K562 (cell line): Measurements from ENCODE around the gene MINDY3. TPM values are rescaled to one million over a fixed set of nuclear protein-coding genes. Genes with fewer than 3 reads are reported as not detected.

Source experiments
- ATAC-seq: fragments of 200-7000 bp; cut with Tn5 transposase; 3 replicates; pipeline ENCODE4 v1.9.1; 2020; ENCODE audit warnings: moderate library complexity
- BruUV-seq: library from RNA; stranded (reverse); fragments of 400-500 nt; replicated peaks from 2 replicates; lab custom pipeline; 2021; lab: Mats Ljungman, UMichigan
- CTCF ChIA-PET: fragments of 300-600 bp; formaldehyde crosslinking; extraction: SDS; loops from one replicate; lab custom pipeline; 2021; ENCODE audit warnings: low intra/inter-chr PET ratio; lab: Yijun Ruan, JAX
- POLR2A ChIA-PET: fragments of 300-600, 350-650 bp; sonication (Branson Sonifier 250); formaldehyde crosslinking; extraction: SDS; loops from one replicate; lab custom pipeline; 2021; ENCODE audit warnings: antibody characterized with exemption, inconsistent platforms; lab: Yijun Ruan, JAX
- DNase-seq, 4 experiments: peaks; one replicate each; pipeline versions ENCODE4 v3.0.0 to v3.0.0-alpha.2; 2011 to 2018; ENCODE audit warnings: low spot score in 3 of 4, mixed read lengths in 3 of 4; ENCODE audit errors: extremely low read depth in 1 of 4
- FAIRE-seq: peaks from 2 replicates; lab custom pipeline; 2011; peaks lifted over from hg19 to GRCh38; lab: Jason Lieb, UNC
- H2AFZ ChIP-seq: 2 replicates; pipeline ENCODE4 v1.6.0; 2011; ENCODE audit warnings: low read depth, low read length, control low read depth, inconsistent platforms
- H3K27ac ChIP-seq: fragments of 200-600 bp; 3 replicates; pipeline ENCODE4 v1.8.0; 2011; ENCODE audit warnings: low read depth, mild to moderate bottlenecking, control low read depth, inconsistent platforms, low read length, moderate library complexity, mixed read lengths; ENCODE audit errors: extremely low read depth
- H3K27me3 ChIP-seq, 2 experiments: fragments of 300-600 bp in 1 of 2; 2 replicates in 1 of 2; 3 replicates in 1 of 2; pipeline versions ENCODE4 v1.6.0 to v1.8.0; 2011; ENCODE audit warnings: inconsistent platforms in 2 of 2, low read length in 2 of 2, mild to moderate bottlenecking in 1 of 2, mixed read lengths in 1 of 2, moderate library complexity in 1 of 2; ENCODE audit not compliant: control insufficient read depth in 2 of 2, insufficient read depth in 2 of 2
- H3K36me3 ChIP-seq: fragments of 300-600 bp; 3 replicates; pipeline ENCODE4 v1.8.0; 2011; ENCODE audit warnings: mild to moderate bottlenecking, low read length, inconsistent platforms; ENCODE audit not compliant: control insufficient read depth, insufficient read depth
- H3K4me1 ChIP-seq, 2 experiments: fragments of 200-600 bp in 1 of 2; replicated peaks in 1 of 2; 2 replicates in 1 of 2; 3 replicates in 1 of 2; pipeline versions ENCODE4 v1.5.1 to v1.8.0; 2011; ENCODE audit warnings: inconsistent platforms in 2 of 2, low read length in 2 of 2, mild to moderate bottlenecking in 1 of 2, mixed read lengths in 1 of 2, moderate library complexity in 1 of 2; ENCODE audit not compliant: control insufficient read depth in 2 of 2, insufficient read depth in 2 of 2
- H3K4me2 ChIP-seq: 2 replicates; pipeline ENCODE4 v1.6.1; 2011; ENCODE audit warnings: low read length, control low read depth, inconsistent platforms, mixed read lengths; ENCODE audit not compliant: insufficient read depth
- H3K4me3 ChIP-seq: fragments of 200-600 bp; sonication (generic), shearing (Covaris generic); 2 replicates; pipeline ENCODE4 v1.5.1; 2016; ENCODE audit warnings: control low read depth, inconsistent platforms
- H3K79me2 ChIP-seq: fragments of 200-600 bp; 3 replicates; pipeline ENCODE4 v1.8.0; 2011; ENCODE audit warnings: low read length, inconsistent platforms; ENCODE audit not compliant: control insufficient read depth, insufficient read depth
- H3K9ac ChIP-seq, 2 experiments: 2 replicates each; pipeline versions ENCODE4 v1.6.0 to v1.6.1; 2011; ENCODE audit warnings: low read depth in 2 of 2, low read length in 2 of 2, control low read depth in 1 of 2, inconsistent platforms in 1 of 2, mild to moderate bottlenecking in 1 of 2, mixed read lengths in 1 of 2; ENCODE audit not compliant: insufficient read depth in 1 of 2
- H3K9me1 ChIP-seq: one replicate; pipeline ENCODE4 v1.6.0; 2011; ENCODE audit warnings: inconsistent platforms, mild to moderate bottlenecking, low read length, moderate library complexity; ENCODE audit not compliant: control insufficient read depth, insufficient read depth
- H3K9me3 ChIP-seq: replicated peaks from 2 replicates; pipeline ENCODE4 v1.5.1; 2011; ENCODE audit warnings: low read depth, low read length, inconsistent platforms; ENCODE audit not compliant: control insufficient read depth, insufficient read depth
- H4K20me1 ChIP-seq: replicated peaks from 2 replicates; pipeline ENCODE4 v1.6.1; 2011; ENCODE audit warnings: low read length, inconsistent platforms, mixed read lengths; ENCODE audit not compliant: control insufficient read depth, insufficient read depth
- C11orf30 ChIP-seq: fragments of 450-650 bp; IDR thresholded peaks from 2 replicates; pipeline ENCODE4 v1.6.1; 2016; ENCODE audit warnings: low read depth, mild to moderate bottlenecking
- EGR1 ChIP-seq: fragments of 450-650 bp; conservative IDR thresholded peaks from 2 replicates; pipeline ENCODE4 v1.6.1; 2017; ENCODE audit warnings: mild to moderate bottlenecking
- FOXK2 ChIP-seq, 2 experiments: fragments of 450-650 bp; IDR thresholded peaks in 1 of 2; conservative IDR thresholded peaks in 1 of 2; 2 replicates each; pipeline ENCODE4 v1.6.1; 2016; ENCODE audit warnings: low read depth in 2 of 2, mild to moderate bottlenecking in 1 of 2
- HNRNPLL ChIP-seq: fragments of 200-400 bp; formaldehyde crosslinking; IDR thresholded peaks from 2 replicates; pipeline ENCODE4 v1.6.1; 2017; ENCODE audit warnings: low read length, low read depth, mild to moderate bottlenecking; ENCODE audit not compliant: poor library complexity, severe bottlenecking
- MAFF ChIP-seq: IDR thresholded peaks from 2 replicates; pipeline ENCODE4 v1.6.1; 2012; ENCODE audit warnings: low read length, improper control_type of control experiment
- MAFK ChIP-seq: IDR thresholded peaks from 2 replicates; pipeline ENCODE4 v1.6.1; 2011; ENCODE audit warnings: low read length, improper control_type of control experiment
- MNT ChIP-seq, 2 experiments: fragments of 450-650 bp; conservative IDR thresholded peaks; 2 replicates each; pipeline ENCODE4 v1.6.1; 2017; ENCODE audit warnings: mild to moderate bottlenecking in 2 of 2, moderate library complexity in 2 of 2
- NFE2 ChIP-seq: IDR thresholded peaks from 2 replicates; pipeline ENCODE4 v1.6.1; 2014; ENCODE audit warnings: antibody characterized with exemption, low read depth
- NFIX ChIP-seq: fragments of 250-450 bp; sonication (Bioruptor Pico); IDR thresholded peaks from 2 replicates; pipeline ENCODE4 v1.4.0; 2020; ENCODE audit warnings: low read depth, mild to moderate bottlenecking, moderate library complexity
- PREB ChIP-seq: sonication (generic); formaldehyde crosslinking; IDR thresholded peaks from 2 replicates; pipeline ENCODE4 v1.8.1; 2023; ENCODE audit warnings: mild to moderate bottlenecking, missing genetic modification reagents
- RUNX1 ChIP-seq: sonication (generic); IDR thresholded peaks from 2 replicates; pipeline ENCODE4 v1.6.1; 2016; ENCODE audit warnings: antibody characterized with exemption, low read depth
- SFPQ ChIP-seq: fragments of 200-400 bp; formaldehyde crosslinking; IDR thresholded peaks from 2 replicates; pipeline ENCODE4 v1.6.1; 2017; ENCODE audit warnings: mild to moderate bottlenecking, low read depth, low read length, moderate library complexity
- SMARCA4 ChIP-seq: fragments of 450-650 bp; IDR thresholded peaks from 2 replicates; pipeline ENCODE4 v1.6.1; 2016
- TBP ChIP-seq: optimal IDR thresholded peaks from 2 replicates; pipeline ENCODE3; 2011; ENCODE audit warnings: low read depth, low read length, improper control_type of control experiment
- TCF3 ChIP-seq: sonication (generic); formaldehyde crosslinking; IDR thresholded peaks from 2 replicates; pipeline ENCODE4 v1.4.0; 2020; ENCODE audit warnings: mild to moderate bottlenecking, missing genetic modification reagents
- ZNF253 ChIP-seq: fragments of 250-450 bp; sonication (Bioruptor Pico); conservative IDR thresholded peaks from 2 replicates; pipeline ENCODE4 v1.6.1; 2021; ENCODE audit warnings: mild to moderate bottlenecking
- ZNF316 ChIP-seq: fragments of 450-650 bp; IDR thresholded peaks from 2 replicates; pipeline ENCODE4 v1.6.1; 2016
- WGBS: fragments of 100-300 bp; shearing (Covaris generic); methylation state at CpG from one replicate; pipeline ENCODE4 v1.1.6; 2016; ENCODE audit warnings: low coverage, mixed read lengths; ENCODE audit not compliant: insufficient coverage; ENCODE audit errors: missing lambda C conversion rate; 5-methylcytosine and 5-hydroxymethylcytosine counted together
- in situ Hi-C: fragments of 300-500 bp; cut with MboI; formaldehyde crosslinking; loops from 4 replicates; pipeline ENCODE4 v1.15.0; 2018; ENCODE audit warnings: inconsistent platforms, mixed read lengths
- intact Hi-C: fragments of 100-400 bp; cut with micrococcal nuclease; formaldehyde crosslinking; loops from 2 replicates; pipeline ENCODE4 v1.14.2; 2022
- polyA plus RNA-seq, 8 experiments: library from polyadenylated mRNA; depleted of rRNA in 4 of 8; stranded (reverse) in 5 of 8; unstranded in 3 of 8; fragments of >200 nt; fragmentation: Nextera tagmentation in 2 of 8; fragmentation: Illumina TruSeq in 1 of 8; extraction: Ambion mirVana in 2 of 8; extraction: Trizol in 1 of 8; gene quantifications; 2 replicates each; pipeline versions ENCODE4 v1.2.1 to v1.2.3, GENCODE V29; 2011 to 2014; ENCODE audit warnings: inconsistent platforms in 1 of 8, missing spikeins in 1 of 8
- total RNA-seq, 7 experiments: library from RNA; depleted of rRNA in 6 of 7; stranded (reverse); fragments of >200 nt in 6 of 7; fragmentation: Illumina TruSeq in 2 of 7; extraction: Trizol in 2 of 7; gene quantifications; 2 replicates each; pipeline versions ENCODE4 v1.2.1 to v1.2.3, GENCODE V29; 2011 to 2021; ENCODE audit warnings: low replicate concordance in 1 of 7
- TF ChIP-seq, protein P1 (sequence below): fragments of 450-650 bp; IDR thresholded peaks from 2 replicates; pipeline ENCODE4 v1.6.1; 2016; ENCODE audit warnings: antibody characterized with exemption

MINDY3 gene
- total and polyA plus RNA-seq, 9 of the 15 experiments (the other 6 are each of a cell fraction or from before 2014, with no cell fraction given) = 14.0 to 35.9 (median 23.6) TPM

GRCh38 chr10:15809450-15809849 is 50.9 kb downstream of the MINDY3 start:
- H3K4me2 ChIP-seq = peak overlapping the region; percentile 61
- no peaks in the 10 kb centered on the region for H3K9me1 ChIP-seq
- peaks cover 0 to 31% of the 10 kb centered on the region in 2 experiments; a peak in 2 of 5 replicates for H3K4me1 ChIP-seq
- BruUV-seq = no TSS peak
- DNase-seq (peak in 2 of 4 experiments; percentile 31 to 51), ATAC-seq (peak; percentile 62), FAIRE-seq (peak; percentile 52)
- peak overlapping the region; percentile 53 for H3K27ac ChIP-seq
- H4K20me1 ChIP-seq = no peaks in the 10 kb centered on the region
- intact Hi-C loops = loop anchor here (5.0 kb wide), 1 partner anchor 48 kb away; no protein-coding TSS in a partner anchor
- peak overlapping the region; percentile 30; the same call in 1 of the 2 replicates for H2AFZ ChIP-seq
- no peaks in the 10 kb centered on the region for H3K9me3 ChIP-seq
- ChIA-PET CTCF (no interaction called here), POLR2A (no interaction called here)
- H3K27me3 ChIP-seq = no peaks in the 10 kb centered on the region
- WGBS = 27% methylated on average over 4 of the region's 4 CpGs
- in situ Hi-C loops = no loop called here
- peaks cover 27% of the 10 kb centered on the region; the same call in 2 of the 3 replicates for H3K36me3 ChIP-seq
- peak overlapping the region; percentile 2; the same call in 1 of the 2 replicates for H3K4me3 ChIP-seq
- peaks cover 54% of the 10 kb centered on the region for H3K79me2 ChIP-seq
- H3K9ac ChIP-seq = peak overlapping the region in 1 of 2 experiments; percentile 40; a peak in 2 of 4 replicates
- TF ChIP-seq MAFF = peak; percentile 34; the same call in 1 of the 2 replicates
- no peak for TF ChIP-seq HNRNPLL
- TF ChIP-seq TBP = peak; percentile 24
- no peak for TF ChIP-seq TCF3 (CRISPR knock-in tag)
- no peak for TF ChIP-seq MNT (conservative IDR thresholded peaks at IDR 0.05)
- peak; percentile 86 for TF ChIP-seq NFE2
- peak; percentile 80 for TF ChIP-seq C11orf30
- TF ChIP-seq MAFK = peak; percentile 31; the same call in 1 of the 2 replicates
- TF ChIP-seq RUNX1 = no peak
- TF ChIP-seq FOXK2 (conservative IDR thresholded peaks at IDR 0.05 in 1 of 2, IDR thresholded peaks at IDR 0.05 in 1 of 2; ENCODE audit: low read depth in 2 of 2) = no peak
- no peak for TF ChIP-seq NFIX
- TF ChIP-seq EGR1 = no peak
- TF ChIP-seq, protein P1, sequence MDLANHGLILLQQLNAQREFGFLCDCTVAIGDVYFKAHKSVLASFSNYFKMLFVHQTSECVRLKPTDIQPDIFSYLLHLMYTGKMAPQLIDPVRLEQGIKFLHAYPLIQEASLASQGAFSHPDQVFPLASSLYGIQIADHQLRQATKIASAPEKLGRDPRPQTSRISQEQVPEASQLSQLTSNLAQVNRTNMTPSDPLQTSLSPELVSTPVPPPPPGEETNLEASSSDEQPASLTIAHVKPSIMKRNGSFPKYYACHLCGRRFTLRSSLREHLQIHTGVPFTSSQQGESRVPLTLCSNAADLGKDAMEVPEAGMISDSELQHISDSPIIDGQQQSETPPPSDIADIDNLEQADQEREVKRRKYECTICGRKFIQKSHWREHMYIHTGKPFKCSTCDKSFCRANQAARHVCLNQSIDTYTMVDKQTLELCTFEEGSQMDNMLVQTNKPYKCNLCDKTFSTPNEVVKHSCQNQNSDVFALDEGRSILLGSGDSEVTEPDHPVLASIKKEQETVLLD = no peak
- TF ChIP-seq ZNF316 = peak; percentile 84
- no peak for TF ChIP-seq SFPQ
- TF ChIP-seq SMARCA4 = 0 out of 2 replicates have a peak, but pooled peaks have one; percentile 22
- no peak for TF ChIP-seq ZNF253
- TF ChIP-seq PREB (CRISPR knock-in tag) = no peak
